HG02759 (cell line): ENCODE measurements around the gene PICK1.

Experiments used
- ATAC-seq: cut with Tn5 transposase; IDR thresholded peaks from one replicate; pipeline ENCODE4 v1.9.1; 2021; ENCODE audit warnings: mild to moderate bottlenecking, moderate library complexity; ENCODE audit not compliant: unreplicated experiment

Gene PICK1

GRCh38 chr22:38056969-38057891 lies at the start of gene PICK1:
Gene PICK1, plus strand, starts transcription at chr22:38057404. Its CDS starts 406 bp downstream, at chr22:38057810.
- no peak for ATAC-seq

GRCh38 chr22:38009000-38009806 lies 48.0 kb upstream of the PICK1 start:
- ATAC-seq, result no peak

GRCh38 chr22:38012604-38013072 lies 44.6 kb upstream of the PICK1 start:
- no peak for ATAC-seq

- no peak for ATAC-seq
Measured at GRCh38 chr22:38014083-38014482, 43.1 kb upstream of the PICK1 start.

GRCh38 chr22:38016182-38017151 lies 40.7 kb upstream of the PICK1 start:
- no peak for ATAC-seq

GRCh38 chr22:38017272-38017920 lies 39.8 kb upstream of the PICK1 start:
- no peak for ATAC-seq

GRCh38 chr22:38017939-38018885 lies 39.0 kb upstream of the PICK1 start:
- ATAC-seq, result no peak

- ATAC-seq, result no peak
Measured at GRCh38 chr22:38018938-38019827, 38.0 kb upstream of the PICK1 start.

- no peak for ATAC-seq
Measured at GRCh38 chr22:38021206-38021605, 36.0 kb upstream of the PICK1 start.

- ATAC-seq, result no peak
Measured at GRCh38 chr22:38023045-38023444, 34.2 kb upstream of the PICK1 start.

- ATAC-seq, result no peak
Measured at GRCh38 chr22:38025514-38025913, 31.7 kb upstream of the PICK1 start.

GRCh38 chr22:38026130-38027111 lies 30.8 kb upstream of the PICK1 start:
- ATAC-seq, result no peak

GRCh38 chr22:38027487-38027886 lies 29.7 kb upstream of the PICK1 start:
- ATAC-seq, result no peak

GRCh38 chr22:38028344-38029130 lies 28.7 kb upstream of the PICK1 start:
- ATAC-seq, result no peak

GRCh38 chr22:38029370-38029769 lies 27.8 kb upstream of the PICK1 start:
- ATAC-seq, result no peak

- no peak for ATAC-seq
Measured at GRCh38 chr22:38029901-38030300, 27.3 kb upstream of the PICK1 start.
